ENCODE results near the gene MEF2C. TPM values are rescaled to one million over a fixed set of nuclear protein-coding genes. Genes with fewer than 3 reads are reported as not detected.
A peak's percentile ranks its signal among the peaks of the same experiment; 100 is the strongest.

MEF2C gene
- total RNA-seq, 3 donors from 2014 or later (not counting 1 experiment from before 2014, with no cell fraction given) = 9.2 to 22.0 (median 18.3) TPM

DNA sequence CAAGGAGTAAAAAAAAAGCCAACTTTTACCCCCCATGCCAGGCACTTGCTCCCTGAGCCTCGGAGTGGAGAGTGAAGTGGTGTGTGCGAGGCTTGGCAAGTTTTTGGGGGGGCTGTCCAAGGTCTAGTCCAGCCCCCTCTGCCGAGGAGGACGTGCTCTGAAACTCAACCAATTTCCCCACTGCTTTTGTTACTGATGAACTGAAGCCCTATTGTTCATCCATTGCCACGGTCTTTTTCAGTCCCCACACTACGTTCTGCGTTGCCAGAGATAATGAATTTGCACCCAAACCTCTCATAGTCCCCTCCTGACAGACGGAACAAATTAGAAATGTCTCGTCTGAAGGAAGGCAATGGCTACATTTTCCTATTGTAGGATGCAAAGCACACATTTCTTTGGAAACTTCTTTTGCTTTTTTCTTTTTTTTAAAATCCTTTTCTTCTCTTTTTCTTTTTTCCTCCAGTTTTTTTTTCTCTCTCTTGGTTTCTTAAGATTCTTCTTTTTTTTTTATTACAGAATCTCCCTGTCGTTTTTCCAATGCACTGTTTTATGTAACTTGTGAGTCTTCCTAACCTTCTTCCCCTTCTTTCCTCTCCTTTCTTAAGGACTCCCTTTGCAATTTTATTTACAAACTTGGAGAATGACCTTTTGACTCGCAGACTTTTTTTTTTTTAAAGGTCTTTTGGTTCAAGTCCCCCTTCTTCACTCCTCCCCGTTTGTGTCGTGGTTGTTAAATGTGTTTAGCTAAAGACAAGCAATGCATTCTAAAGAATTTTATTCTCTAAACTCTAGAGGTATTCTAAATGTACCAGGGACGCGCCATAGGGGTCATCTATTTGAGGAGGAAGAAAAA lies 209.5 kb downstream of the MEF2C start:
- Histone ChIP-seq H3K9me3 (ENCODE audit: control insufficient read depth, insufficient read depth, low read length) (peaks cover 20% of the 10 kb centered on the region), H3K4me1 (ENCODE audit: control insufficient read depth, insufficient read depth, low read length) (peaks cover 28% of the 10 kb centered on the region), H3K27ac (ENCODE audit: low read length) (no peak overlapping the region), H3K4me3 (ENCODE audit: low read length) (no peak overlapping the region), H3K27me3 (ENCODE audit: control insufficient read depth, insufficient read depth, low read length) (peaks cover 86% of the 10 kb centered on the region), H3K36me3 (ENCODE audit: control insufficient read depth, insufficient read depth, low read length) (no peaks in the 10 kb centered on the region)
- TF ChIP-seq, protein P1, sequence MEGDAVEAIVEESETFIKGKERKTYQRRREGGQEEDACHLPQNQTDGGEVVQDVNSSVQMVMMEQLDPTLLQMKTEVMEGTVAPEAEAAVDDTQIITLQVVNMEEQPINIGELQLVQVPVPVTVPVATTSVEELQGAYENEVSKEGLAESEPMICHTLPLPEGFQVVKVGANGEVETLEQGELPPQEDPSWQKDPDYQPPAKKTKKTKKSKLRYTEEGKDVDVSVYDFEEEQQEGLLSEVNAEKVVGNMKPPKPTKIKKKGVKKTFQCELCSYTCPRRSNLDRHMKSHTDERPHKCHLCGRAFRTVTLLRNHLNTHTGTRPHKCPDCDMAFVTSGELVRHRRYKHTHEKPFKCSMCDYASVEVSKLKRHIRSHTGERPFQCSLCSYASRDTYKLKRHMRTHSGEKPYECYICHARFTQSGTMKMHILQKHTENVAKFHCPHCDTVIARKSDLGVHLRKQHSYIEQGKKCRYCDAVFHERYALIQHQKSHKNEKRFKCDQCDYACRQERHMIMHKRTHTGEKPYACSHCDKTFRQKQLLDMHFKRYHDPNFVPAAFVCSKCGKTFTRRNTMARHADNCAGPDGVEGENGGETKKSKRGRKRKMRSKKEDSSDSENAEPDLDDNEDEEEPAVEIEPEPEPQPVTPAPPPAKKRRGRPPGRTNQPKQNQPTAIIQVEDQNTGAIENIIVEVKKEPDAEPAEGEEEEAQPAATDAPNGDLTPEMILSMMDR (IDR thresholded peaks at IDR 0.05) = no peak
- Mint-ChIP-seq H3K36me3 (peaks cover 19% of the 10 kb centered on the region), H3K9me3 (peaks cover 4% of the 10 kb centered on the region in 2 donors), H3K4me1 (peaks cover 28 to 37% of the 10 kb centered on the region in 2 donors), H3K4me3 (peak overlapping the region; percentile 81), H3K27ac (no peak overlapping the region), H3K27me3 (ENCODE audit: low read depth in 2 of 2) (peaks cover 72 to 84% of the 10 kb centered on the region in 2 donors)
- WGBS (ENCODE audit: insufficient coverage) = 10% methylated on average over 12 of the region's 15 CpGs
- DNase-seq (no peak), ATAC-seq (no peak)
- intact Hi-C loops (cut with micrococcal nuclease) = no loop called here

DNA sequence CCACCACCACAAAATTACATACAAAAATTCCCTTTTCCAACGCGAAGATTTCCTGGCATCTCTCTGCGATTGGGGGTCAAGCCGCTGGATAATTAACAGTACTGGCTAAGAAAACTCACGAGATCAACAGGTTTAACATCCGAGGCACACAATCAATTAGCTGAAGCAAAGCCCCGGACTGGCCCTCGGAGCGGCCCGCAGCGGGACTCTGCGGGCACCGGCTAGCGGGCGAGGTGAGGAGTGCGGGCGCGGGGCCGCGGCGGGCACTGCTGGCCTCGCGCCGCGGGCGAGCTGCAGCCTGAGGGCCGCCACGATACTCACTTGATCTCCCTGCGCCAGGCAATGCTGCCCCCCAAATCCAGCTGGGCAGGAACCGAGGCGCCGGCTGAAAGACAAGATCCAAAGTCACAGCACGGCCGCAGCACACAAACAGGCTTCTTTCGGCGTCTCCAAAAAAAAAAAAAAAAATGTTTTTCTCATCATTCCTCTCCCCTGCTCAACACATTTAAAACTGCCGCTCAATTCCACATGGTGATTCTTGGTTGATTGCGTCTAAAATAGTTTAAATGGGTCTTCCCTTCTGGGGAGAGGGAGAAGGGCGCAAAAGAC lies 210.2 kb downstream of the MEF2C start:
- ATAC-seq (no peak), DNase-seq (no peak)
- H3K4me3 Mint-ChIP-seq = peak overlapping the region; percentile 81
- H3K4me3 ChIP-seq (ENCODE audit: low read length) = no peak overlapping the region
- H3K9me3 Mint-ChIP-seq = peaks cover 4% of the 10 kb centered on the region in 2 donors
- H3K4me1 Mint-ChIP-seq = peaks cover 31 to 40% of the 10 kb centered on the region in 2 donors
- WGBS (ENCODE audit: insufficient coverage) = 9% methylated on average over 36 of the region's 39 CpGs
- no peak overlapping the region for H3K27ac ChIP-seq (ENCODE audit: low read length)
- intact Hi-C loops (cut with micrococcal nuclease) = no loop called here
- no peaks in the 10 kb centered on the region for H3K36me3 ChIP-seq (ENCODE audit: control insufficient read depth, insufficient read depth, low read length)
- TF ChIP-seq, protein P1 (IDR thresholded peaks at IDR 0.05) = no peak
- peaks cover 88% of the 10 kb centered on the region for H3K27me3 ChIP-seq (ENCODE audit: control insufficient read depth, insufficient read depth, low read length)
- peaks cover 19% of the 10 kb centered on the region for H3K36me3 Mint-ChIP-seq
- H3K27me3 Mint-ChIP-seq (ENCODE audit: low read depth in 2 of 2) = peaks cover 73 to 86% of the 10 kb centered on the region in 2 donors
- H3K27ac Mint-ChIP-seq = peak overlapping the region in 1 of 2 donors; percentile 43
- H3K4me1 ChIP-seq (ENCODE audit: control insufficient read depth, insufficient read depth, low read length) = peaks cover 29% of the 10 kb centered on the region
- peaks cover 18% of the 10 kb centered on the region for H3K9me3 ChIP-seq (ENCODE audit: control insufficient read depth, insufficient read depth, low read length)

DNA sequence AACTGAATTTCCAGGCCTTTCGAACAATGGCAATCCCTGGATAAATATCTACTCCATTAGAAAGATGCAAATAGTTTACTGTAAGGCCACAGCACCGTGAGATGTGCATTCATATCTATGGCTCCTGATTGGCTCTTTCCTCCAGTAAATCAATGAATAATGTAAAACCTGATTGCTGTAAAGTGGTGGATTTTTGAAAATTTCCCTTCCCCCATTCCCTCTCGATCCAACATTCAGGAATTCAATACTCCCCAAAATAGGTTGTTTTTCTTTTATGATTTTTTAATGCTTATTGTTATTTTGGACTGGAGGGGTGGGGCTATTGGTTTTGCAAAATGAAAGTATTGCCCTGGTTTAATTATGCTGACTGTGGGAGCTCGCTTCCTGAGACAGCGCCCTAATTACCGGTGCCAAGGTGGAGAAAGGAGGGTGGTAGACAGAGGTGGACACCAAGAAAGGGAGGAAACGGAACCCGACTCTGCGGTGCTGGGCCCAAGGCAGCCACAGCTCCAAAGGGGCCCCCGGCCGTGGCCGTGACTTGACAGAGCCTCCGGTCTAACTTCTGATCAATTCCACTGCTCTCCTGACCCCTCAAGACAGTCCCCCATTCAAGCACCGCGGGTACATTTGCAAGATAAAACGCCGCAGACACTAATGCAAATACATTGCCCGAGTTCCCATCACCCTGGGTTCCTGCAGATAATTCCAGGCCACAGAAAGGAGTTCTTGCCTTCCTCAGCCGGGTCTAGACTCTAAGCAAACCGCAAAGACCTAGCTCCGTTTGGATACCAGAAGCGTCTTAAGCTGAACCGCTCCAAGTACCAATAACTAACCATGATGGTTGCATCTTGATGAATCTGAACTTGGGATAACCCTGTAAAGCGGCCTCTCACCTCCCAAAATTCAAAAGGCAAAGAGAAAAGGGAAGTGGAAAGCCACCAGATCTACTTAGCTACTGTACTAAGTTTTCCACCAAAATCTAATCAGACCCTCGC lies 211.2 kb downstream of the MEF2C start:
- ATAC-seq (no peak), DNase-seq (no peak)
- H3K4me3 ChIP-seq (ENCODE audit: low read length) = no peak overlapping the region
- H3K27me3 ChIP-seq (ENCODE audit: control insufficient read depth, insufficient read depth, low read length) = peaks cover 88% of the 10 kb centered on the region
- intact Hi-C loops (cut with micrococcal nuclease) = no loop called here
- H3K27me3 Mint-ChIP-seq (ENCODE audit: low read depth in 2 of 2) = peaks cover 75 to 87% of the 10 kb centered on the region in 2 donors
- peak overlapping the region; percentile 37 for H3K4me3 Mint-ChIP-seq
- peaks cover 38% of the 10 kb centered on the region for H3K4me1 ChIP-seq (ENCODE audit: control insufficient read depth, insufficient read depth, low read length)
- peaks cover 41 to 50% of the 10 kb centered on the region in 2 donors for H3K4me1 Mint-ChIP-seq
- H3K27ac ChIP-seq (ENCODE audit: low read length) = no peak overlapping the region
- H3K36me3 Mint-ChIP-seq = peaks cover 24% of the 10 kb centered on the region
- 11% methylated on average over 24 of the region's 25 CpGs for WGBS (ENCODE audit: insufficient coverage)
- H3K9me3 Mint-ChIP-seq = peaks cover 4% of the 10 kb centered on the region in 2 donors
- peaks cover 18% of the 10 kb centered on the region for H3K9me3 ChIP-seq (ENCODE audit: control insufficient read depth, insufficient read depth, low read length)
- TF ChIP-seq, protein P1 (IDR thresholded peaks at IDR 0.05) = no peak
- peak overlapping the region in 1 of 2 donors; percentile 43 for H3K27ac Mint-ChIP-seq
- H3K36me3 ChIP-seq (ENCODE audit: control insufficient read depth, insufficient read depth, low read length) = no peaks in the 10 kb centered on the region

Data from natural killer cell (primary cell).